Peyer's patch (tissue), 4 donors: ENCODE results near the gene SNX4.

Source experiments
- CTCF ChIP-seq, 6 experiments: fragments of 450-650 bp in 4 of 6; fragments of 200-600 bp in 2 of 6; sonication (generic) in 1 of 6; IDR thresholded peaks; one replicate each; pipeline ENCODE4 v1.5.1; 2017 to 2019; ENCODE audit warnings: antibody characterized with exemption in 6 of 6, mild to moderate bottlenecking in 3 of 6, moderate library complexity in 1 of 6
- POLR2A ChIP-seq, 2 donors: fragments of 450-650 bp; IDR thresholded peaks; one replicate each; pipeline ENCODE4 v1.5.1; 2017; ENCODE audit warnings: antibody characterized with exemption in 2 of 2, mild to moderate bottlenecking in 2 of 2, moderate library complexity in 2 of 2

DNA sequence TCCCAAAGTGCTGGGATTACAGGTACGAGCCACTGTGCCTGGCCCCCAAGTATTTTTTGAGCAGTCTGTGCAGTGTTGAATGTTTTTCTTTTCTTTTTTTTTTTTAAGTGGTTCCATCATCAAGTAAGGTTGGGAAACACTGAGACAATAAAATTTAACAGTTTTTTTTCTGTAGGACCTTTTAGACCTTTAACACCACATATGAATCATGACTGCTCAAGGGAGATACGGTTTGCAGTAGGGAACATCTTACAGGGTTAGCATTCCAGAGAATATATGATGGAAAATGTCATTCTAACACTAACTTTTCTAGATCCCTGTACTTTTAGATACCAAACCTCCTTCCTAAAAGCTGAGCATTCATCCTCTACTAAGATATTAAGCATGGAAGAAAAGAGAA, 41.7 kb downstream of the SNX4 start:
- TF ChIP-seq CTCF (IDR thresholded peaks at IDR 0.05) (no peak), POLR2A (IDR thresholded peaks at IDR 0.05) (no peak)
